Superior temporal gyrus (tissue), 1 donor: Measurements from ENCODE around the gene TCF7L2.
A peak's percentile ranks its signal among the peaks of the same experiment; 100 is the strongest.

Experiments used
- DNase-seq: peaks from one replicate; pipeline ENCODE4 v3.0.0-alpha.2; 2016; ENCODE audit errors: extremely low spot score

The TCF7L2 gene

GRCh38 chr10:112949875-112950507, at the start of gene TCF7L2:
Gene TCF7L2, plus strand, starts transcription at chr10:112950247. Its CDS starts 510 bp downstream, at chr10:112950757.
- peak; percentile 92 for DNase-seq

GRCh38 chr10:112902730-112903129, 47.3 kb upstream of the TCF7L2 start:
- no peak for DNase-seq

GRCh38 chr10:112904000-112904399, 46.0 kb upstream of the TCF7L2 start:
- no peak for DNase-seq

DNA sequence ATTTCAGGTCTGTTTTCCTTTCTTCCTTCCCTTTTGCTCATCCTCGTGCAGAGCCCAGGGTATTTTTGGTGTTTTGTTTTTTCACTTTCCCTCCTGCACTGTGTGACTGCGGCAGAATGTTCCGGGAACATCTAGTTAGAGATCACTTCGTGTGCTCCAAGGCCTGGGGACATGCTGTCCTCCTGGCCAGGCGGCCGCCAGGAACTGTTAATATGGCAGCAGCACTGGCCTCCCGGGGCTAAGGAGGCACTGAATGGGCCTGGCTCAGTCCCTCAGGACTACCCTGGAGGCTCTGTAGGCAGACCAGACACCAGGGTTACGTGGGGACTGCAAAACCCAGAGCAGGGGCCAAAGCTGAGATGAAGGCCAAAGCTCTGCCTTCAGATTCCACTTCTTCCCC, 43.1 kb upstream of the TCF7L2 start:
- DNase-seq: no peak

DNA sequence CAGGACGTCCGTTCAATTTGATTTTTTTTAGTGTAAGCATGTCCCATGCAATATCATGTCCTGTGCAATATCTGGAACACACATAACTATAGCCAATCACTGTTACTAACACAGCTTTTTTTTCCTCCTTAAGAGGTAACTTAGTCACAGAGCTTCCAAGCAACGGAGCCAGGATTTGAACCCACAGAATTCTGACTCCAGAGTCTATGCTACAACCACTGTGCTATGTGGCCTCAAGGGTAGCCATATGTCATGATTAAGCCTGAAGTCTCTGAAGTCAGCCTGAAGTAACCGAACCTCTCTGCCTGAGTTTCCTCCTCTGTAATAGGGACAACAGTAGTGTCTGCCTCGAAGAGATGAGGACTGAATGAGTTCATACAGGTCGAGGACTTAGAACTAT, 42.2 kb upstream of the TCF7L2 start:
- no peak for DNase-seq

DNA sequence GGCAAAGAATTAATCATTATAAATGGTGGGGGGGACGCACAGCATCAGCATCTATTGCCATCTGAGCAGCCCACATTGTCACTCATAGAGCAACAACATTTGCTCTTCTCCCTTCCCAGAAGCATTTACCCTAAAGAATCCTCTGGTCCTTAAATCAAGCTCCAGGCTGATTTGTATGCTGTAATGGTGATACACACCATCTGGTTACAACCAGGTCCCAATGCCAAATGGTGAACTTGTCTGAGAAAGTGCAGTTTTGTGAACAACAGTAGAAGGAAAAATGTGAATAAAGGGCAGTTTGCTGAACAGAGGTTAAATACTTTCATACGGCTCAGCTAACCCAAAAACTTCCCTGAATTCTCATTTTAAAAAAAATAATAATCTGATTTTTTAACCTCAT, 38.8 kb upstream of the TCF7L2 start:
- DNase-seq: no peak

- no peak for DNase-seq
These were observed 37.6 kb upstream of the TCF7L2 start for GRCh38 chr10:112912410-112912928.

DNA sequence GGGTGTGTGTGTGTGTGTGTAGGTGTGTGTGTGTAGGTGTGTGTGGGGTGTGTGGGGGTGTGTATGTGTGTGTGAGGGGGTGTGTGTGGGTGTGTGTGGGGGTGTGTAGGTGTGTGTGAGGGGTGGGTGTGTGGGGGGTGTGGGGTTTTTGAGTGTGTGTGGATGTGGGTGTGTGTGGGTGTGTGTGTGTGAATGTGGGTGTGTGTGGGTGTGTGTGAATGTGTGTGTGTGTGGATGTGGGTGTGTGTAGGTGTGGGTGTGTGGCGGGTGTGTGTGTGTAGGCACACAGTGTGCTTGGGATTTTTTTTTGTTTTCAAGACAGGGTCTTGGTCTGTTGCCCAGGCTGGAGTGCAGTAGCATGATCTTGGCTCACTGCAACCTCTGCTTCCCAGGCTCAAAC, 36.8 kb upstream of the TCF7L2 start:
- no peak for DNase-seq

DNA sequence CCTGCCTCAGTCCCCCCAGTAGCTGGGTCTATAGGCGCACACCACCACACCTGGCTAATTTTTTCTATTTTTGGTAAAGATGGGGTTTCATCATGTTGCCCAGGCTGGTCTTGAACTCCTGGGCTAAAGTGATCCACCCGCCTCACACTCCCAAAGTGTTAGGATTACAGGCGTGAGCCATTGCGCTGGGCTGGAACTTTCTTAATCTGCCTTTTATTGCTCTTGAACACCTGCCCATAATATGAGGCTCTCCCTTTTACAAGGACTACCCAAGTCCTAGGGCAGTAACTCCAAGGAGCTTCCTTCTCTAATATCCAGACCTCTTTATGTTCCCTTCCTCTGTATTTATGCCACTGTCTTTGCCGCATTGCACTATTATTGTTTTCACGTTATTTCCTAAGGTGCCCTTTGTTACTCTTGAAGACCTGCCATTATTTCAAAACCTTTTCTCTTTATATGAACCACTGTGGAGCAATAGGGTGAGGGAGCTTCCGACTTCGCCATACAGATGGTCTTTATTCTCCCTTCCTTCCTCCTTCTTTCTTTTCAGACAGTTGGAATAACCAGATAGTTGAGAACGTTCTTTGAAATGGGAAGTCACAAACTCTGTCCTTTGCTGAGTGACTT, 36.3 kb upstream of the TCF7L2 start:
- no peak for DNase-seq

- no peak for DNase-seq
These were observed 35.6 kb upstream of the TCF7L2 start for GRCh38 chr10:112914288-112914952.

GRCh38 chr10:112915590-112916572, 34.2 kb upstream of the TCF7L2 start:
- DNase-seq: no peak

DNA sequence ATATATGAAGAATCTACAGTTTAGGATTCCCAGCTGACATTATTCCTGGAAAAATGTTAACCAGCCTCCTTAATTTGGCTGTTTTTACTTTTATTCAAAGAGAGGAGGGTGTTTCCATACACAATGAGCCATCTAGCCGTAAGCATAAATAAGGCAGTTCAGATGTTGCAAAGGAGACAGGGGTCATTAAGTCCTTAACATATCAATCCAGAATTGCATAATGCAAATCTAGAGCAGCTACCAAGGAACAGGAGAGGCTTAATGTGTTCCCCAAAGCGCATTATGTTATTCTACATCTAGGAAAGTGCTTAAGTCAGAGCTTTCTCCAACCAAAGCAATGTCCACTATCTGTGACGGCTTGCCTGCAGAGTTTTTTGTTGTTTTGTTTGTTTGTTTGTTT, 32.4 kb upstream of the TCF7L2 start:
- no peak for DNase-seq

DNA sequence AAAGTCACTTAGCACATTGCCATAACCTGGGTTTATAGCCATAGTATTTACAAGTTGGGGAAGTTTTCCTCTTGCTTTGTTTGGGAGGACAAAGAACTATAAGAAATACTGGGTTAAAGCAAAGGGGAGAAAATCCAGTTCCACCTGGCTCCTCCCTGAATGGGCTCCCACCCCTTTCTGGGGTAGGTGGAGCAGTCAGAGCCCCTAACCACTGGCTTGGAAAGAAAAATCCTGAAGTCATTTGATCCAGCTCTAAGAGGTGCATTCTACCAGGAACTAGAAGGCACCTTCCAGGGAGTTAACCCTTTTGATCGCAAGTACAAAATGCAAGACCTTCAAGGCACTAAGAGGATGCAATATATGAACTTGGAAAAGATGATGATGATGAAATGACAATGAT, 31.3 kb upstream of the TCF7L2 start:
- no peak for DNase-seq

GRCh38 chr10:112919721-112920120, 30.3 kb upstream of the TCF7L2 start:
- DNase-seq: no peak

DNA sequence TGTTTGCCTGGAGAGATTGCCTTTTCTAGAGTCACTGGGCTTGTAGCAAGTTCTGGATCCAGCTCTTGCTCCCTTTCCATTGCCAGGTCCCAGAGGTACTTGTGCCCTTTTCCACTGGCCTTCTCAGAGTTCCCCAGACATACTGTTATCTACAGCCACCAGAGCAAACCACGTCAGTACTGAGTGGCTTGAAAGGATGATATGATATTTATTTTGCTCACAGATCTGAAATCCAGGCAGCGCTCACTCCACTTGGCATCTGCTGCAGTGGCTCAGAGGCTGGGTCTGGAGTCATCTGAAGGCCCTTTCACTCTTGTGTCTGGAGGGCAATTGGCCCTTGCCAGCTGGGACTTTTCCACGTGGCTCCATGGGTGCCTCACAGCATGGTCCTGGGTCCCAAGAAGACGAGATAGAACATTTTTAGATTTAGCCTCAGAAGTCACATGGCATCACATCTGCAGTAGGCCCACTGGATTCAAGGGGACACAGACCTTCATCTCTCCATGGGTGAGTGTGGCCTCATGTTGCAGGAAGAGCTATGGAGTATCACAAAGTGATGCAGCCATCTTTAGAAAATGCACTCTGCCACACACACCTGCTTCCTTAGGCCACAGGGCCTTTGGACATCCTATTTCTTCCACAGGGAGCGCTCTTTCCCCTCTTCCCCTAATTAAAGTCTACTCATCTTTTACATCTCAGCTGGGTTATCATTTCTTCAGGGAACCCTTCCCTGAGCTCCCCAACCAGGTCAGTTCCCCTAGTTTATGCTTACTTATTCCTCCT, 22.9 kb upstream of the TCF7L2 start:
- DNase-seq: no peak

GRCh38 chr10:112927980-112928379, 22.1 kb upstream of the TCF7L2 start:
- no peak for DNase-seq

- no peak for DNase-seq
These were observed 17.4 kb upstream of the TCF7L2 start for GRCh38 chr10:112932658-112933057.

- DNase-seq: no peak
These were observed 15.9 kb upstream of the TCF7L2 start for GRCh38 chr10:112934193-112934592.

DNA sequence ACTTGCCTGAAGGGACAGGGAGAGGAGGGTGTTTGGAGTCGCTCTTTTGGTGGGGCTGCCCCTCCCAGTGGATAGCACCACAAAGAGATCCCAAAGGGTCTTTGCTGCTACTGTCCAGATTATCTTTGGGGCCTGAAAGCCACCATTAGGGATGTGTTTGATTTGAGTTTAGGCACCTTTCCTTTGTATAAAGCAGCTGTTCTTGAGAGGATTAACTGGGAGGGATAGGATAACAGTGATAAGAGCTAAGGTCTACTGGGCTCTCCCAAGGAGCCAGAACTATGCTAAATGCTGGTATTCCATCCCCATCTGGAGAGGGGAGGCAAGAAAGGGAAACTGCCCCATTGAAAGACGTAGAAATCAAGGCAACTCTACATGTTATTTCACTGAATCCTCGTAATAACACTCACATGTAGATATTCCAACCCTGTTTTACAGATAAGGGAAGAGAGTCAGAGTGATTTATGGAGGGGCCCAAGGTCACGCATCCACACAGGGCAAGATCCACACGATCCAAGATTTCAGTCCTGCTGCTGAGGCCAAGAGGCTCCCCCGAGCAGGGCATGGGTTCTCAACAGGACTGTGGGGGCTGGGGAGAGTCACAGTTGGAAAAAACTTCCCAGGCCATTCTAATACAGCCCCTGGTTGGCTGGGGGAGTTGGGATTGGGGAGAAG, 11.1 kb upstream of the TCF7L2 start:
- DNase-seq: no peak

GRCh38 chr10:112945811-112946210, 4.2 kb upstream of the TCF7L2 start:
- DNase-seq: peak; percentile 64
